Upper lobe of left lung (tissue), 4 donors: ENCODE results near the gene TOM1L2.

Experiments used
- EP300 ChIP-seq, 4 donors: sonication (generic); formaldehyde crosslinking; IDR thresholded peaks; one replicate each; pipeline ENCODE4 v1.5.1; 2017; ENCODE audit warnings: antibody characterized with exemption in 4 of 4, control low read depth in 2 of 4
- POLR2A ChIP-seq, 4 donors: fragments of 450-650 bp; IDR thresholded peaks; one replicate each; pipeline ENCODE4 v1.5.1; 2016 to 2017; ENCODE audit warnings: antibody characterized with exemption in 4 of 4, mild to moderate bottlenecking in 2 of 4
- TF ChIP-seq, protein P1 (sequence below), 6 experiments: fragments of 450-650 bp in 4 of 6; fragments of 200-600 bp in 2 of 6; sonication (generic) in 2 of 6; IDR thresholded peaks; one replicate each; pipeline ENCODE4 v1.5.1; 2016 to 2019; ENCODE audit warnings: antibody characterized with exemption in 6 of 6

DNA sequence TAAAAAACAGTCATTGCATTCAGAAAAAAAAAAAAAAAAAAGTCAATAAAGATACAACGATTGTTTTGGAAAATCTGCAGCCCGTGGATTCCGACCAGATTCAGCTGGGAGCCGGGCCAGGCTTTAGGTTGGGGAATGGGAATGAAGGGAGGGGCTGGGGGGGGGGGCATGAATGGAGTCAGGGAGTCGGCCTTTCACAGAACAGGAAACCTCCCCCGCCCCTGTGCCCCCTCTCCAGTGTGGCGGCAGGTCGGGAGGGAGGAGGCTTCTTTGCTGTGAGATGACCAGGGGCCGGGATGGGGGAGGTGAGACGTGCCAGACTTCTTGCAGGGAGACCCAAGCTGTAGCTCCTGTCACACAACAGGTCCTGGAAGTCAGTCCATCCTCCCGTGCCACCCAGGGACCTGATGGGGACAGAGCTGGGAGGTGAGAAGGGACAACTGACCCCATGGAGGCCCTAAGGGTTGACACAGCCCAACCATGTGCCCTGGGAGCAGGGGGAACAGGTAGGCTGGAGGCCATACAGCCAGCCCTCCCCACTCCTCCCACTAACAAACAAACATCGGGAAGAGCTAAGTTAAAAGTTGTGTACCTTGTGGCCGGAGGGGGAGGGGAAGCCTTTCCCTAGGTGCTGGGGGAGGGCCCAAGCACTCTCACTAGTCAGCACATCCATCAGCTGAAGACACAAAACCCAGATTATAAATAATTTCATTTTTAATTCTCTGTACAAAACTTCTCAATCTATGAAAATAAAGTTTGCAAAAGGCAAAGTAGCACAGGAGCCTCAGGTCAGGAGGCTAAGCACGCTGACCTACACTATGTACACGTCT lies 160.6 kb downstream of the TOM1L2 start:
- TF ChIP-seq POLR2A (IDR thresholded peaks at IDR 0.05) = no peak
- TF ChIP-seq, protein P1, sequence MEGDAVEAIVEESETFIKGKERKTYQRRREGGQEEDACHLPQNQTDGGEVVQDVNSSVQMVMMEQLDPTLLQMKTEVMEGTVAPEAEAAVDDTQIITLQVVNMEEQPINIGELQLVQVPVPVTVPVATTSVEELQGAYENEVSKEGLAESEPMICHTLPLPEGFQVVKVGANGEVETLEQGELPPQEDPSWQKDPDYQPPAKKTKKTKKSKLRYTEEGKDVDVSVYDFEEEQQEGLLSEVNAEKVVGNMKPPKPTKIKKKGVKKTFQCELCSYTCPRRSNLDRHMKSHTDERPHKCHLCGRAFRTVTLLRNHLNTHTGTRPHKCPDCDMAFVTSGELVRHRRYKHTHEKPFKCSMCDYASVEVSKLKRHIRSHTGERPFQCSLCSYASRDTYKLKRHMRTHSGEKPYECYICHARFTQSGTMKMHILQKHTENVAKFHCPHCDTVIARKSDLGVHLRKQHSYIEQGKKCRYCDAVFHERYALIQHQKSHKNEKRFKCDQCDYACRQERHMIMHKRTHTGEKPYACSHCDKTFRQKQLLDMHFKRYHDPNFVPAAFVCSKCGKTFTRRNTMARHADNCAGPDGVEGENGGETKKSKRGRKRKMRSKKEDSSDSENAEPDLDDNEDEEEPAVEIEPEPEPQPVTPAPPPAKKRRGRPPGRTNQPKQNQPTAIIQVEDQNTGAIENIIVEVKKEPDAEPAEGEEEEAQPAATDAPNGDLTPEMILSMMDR (IDR thresholded peaks at IDR 0.05) = no peak
- no peak for TF ChIP-seq EP300 (IDR thresholded peaks at IDR 0.05)
